Loucy (cell line): ENCODE data around the gene HPCA.

Experiments used
- H2AFZ ChIP-seq: fragments of 200-600 bp; sonication (generic); 2 replicates; pipeline ENCODE4 v1.6.0; 2016; ENCODE audit warnings: antibody characterized with exemption, mild to moderate bottlenecking, low read length, moderate library complexity
- H3F3A ChIP-seq: fragments of 200-600 bp; 2 replicates; pipeline ENCODE4 v1.6.0; 2016; ENCODE audit warnings: antibody characterized with exemption, low read depth, mild to moderate bottlenecking
- H3K27me3 ChIP-seq: fragments of 200-600 bp; sonication (generic); 2 replicates; pipeline ENCODE4 v1.6.1; 2014; ENCODE audit warnings: low read length, mild to moderate bottlenecking; ENCODE audit not compliant: insufficient read depth, poor library complexity, severe bottlenecking
- H3K36me3 ChIP-seq: fragments of 200-600 bp; sonication (generic); 2 replicates; pipeline ENCODE4 v1.6.1; 2016; ENCODE audit warnings: low read length; ENCODE audit not compliant: insufficient read depth
- H3K4me1 ChIP-seq: fragments of 200-600 bp; sonication (generic); 2 replicates; pipeline ENCODE4 v1.5.1; 2014; ENCODE audit warnings: low read length, mild to moderate bottlenecking; ENCODE audit not compliant: insufficient read depth, poor library complexity, severe bottlenecking
- H3K4me2 ChIP-seq: fragments of 200-600 bp; sonication (generic); 2 replicates; pipeline ENCODE4 v1.6.0; 2014; ENCODE audit warnings: antibody characterized with exemption, low read length, low read depth, mild to moderate bottlenecking; ENCODE audit not compliant: poor library complexity, severe bottlenecking
- H3K4me3 ChIP-seq: fragments of 200-600 bp; sonication (generic); 2 replicates; pipeline ENCODE4 v1.5.1; 2014; ENCODE audit warnings: low read length, mild to moderate bottlenecking, mixed read lengths; ENCODE audit not compliant: poor library complexity, severe bottlenecking
- H3K79me2 ChIP-seq: fragments of 200-600 bp; sonication (generic); 2 replicates; pipeline ENCODE4 v1.6.1; 2014; ENCODE audit warnings: low read length; ENCODE audit not compliant: insufficient read depth
- H3K9ac ChIP-seq: fragments of 200-600 bp; sonication (generic); 2 replicates; pipeline ENCODE4 v1.6.0; 2014; ENCODE audit warnings: mild to moderate bottlenecking, low read depth, low read length, moderate library complexity; ENCODE audit not compliant: poor library complexity, severe bottlenecking
- H3K9me2 ChIP-seq: fragments of 200-600 bp; sonication (generic); replicated peaks from 2 replicates; pipeline ENCODE4 v1.6.1; 2016; ENCODE audit warnings: low read depth, low read length, mixed read lengths
- H3K9me3 ChIP-seq: fragments of 200-600 bp; sonication (generic); 2 replicates; pipeline ENCODE4 v1.6.1; 2014; ENCODE audit warnings: mild to moderate bottlenecking, antibody characterized with exemption, low read length, low read depth; ENCODE audit not compliant: insufficient read depth
- H4K20me1 ChIP-seq: fragments of 200-600 bp; sonication (generic); 2 replicates; pipeline ENCODE4 v1.6.0; 2014; ENCODE audit warnings: antibody characterized with exemption, low read length, mild to moderate bottlenecking; ENCODE audit not compliant: insufficient read depth, poor library complexity, severe bottlenecking
- CTCF ChIP-seq: fragments of 200-600 bp; sonication (generic); conservative IDR thresholded peaks from 2 replicates; pipeline ENCODE4 v1.5.1; 2014; ENCODE audit warnings: mild to moderate bottlenecking, antibody characterized with exemption, low read length
- EZH2phosphoT487 ChIP-seq: fragments of 200-600 bp; IDR thresholded peaks from 2 replicates; pipeline ENCODE4 v1.6.1; 2018; ENCODE audit warnings: antibody characterized with exemption, mild to moderate bottlenecking, moderate library complexity, borderline replicate concordance

Gene HPCA

GRCh38 chr1:32898958-32899357 lies 12.7 kb downstream of the HPCA start:
- H3F3A ChIP-seq: no peaks in the 10 kb centered on the region
- no peaks in the 10 kb centered on the region for H3K4me1 ChIP-seq
- H3K9ac ChIP-seq: no peak overlapping the region
- no peaks in the 10 kb centered on the region for H3K9me2 ChIP-seq
- H3K36me3 ChIP-seq: no peaks in the 10 kb centered on the region
- no peak overlapping the region for H2AFZ ChIP-seq
- TF ChIP-seq EZH2phosphoT487 (no peak), CTCF (no peak)
- H3K27me3 ChIP-seq: peaks cover 29% of the 10 kb centered on the region
- no peaks in the 10 kb centered on the region for H3K79me2 ChIP-seq
- H3K9me3 ChIP-seq: no peaks in the 10 kb centered on the region
- H3K4me2 ChIP-seq: no peak overlapping the region
- H4K20me1 ChIP-seq: no peaks in the 10 kb centered on the region
- H3K4me3 ChIP-seq: no peak overlapping the region

- no peaks in the 10 kb centered on the region for H4K20me1 ChIP-seq
- H3K27me3 ChIP-seq: peaks cover 29% of the 10 kb centered on the region
- H3F3A ChIP-seq: no peaks in the 10 kb centered on the region
- H3K4me2 ChIP-seq: no peak overlapping the region
- no peaks in the 10 kb centered on the region for H3K4me1 ChIP-seq
- no peak overlapping the region for H3K4me3 ChIP-seq
- no peaks in the 10 kb centered on the region for H3K79me2 ChIP-seq
- TF ChIP-seq EZH2phosphoT487 (no peak), CTCF (no peak)
- H3K9me2 ChIP-seq: no peaks in the 10 kb centered on the region
- H3K9me3 ChIP-seq: no peaks in the 10 kb centered on the region
- H3K36me3 ChIP-seq: no peaks in the 10 kb centered on the region
- no peak overlapping the region for H2AFZ ChIP-seq
- H3K9ac ChIP-seq: no peak overlapping the region
Observed at GRCh38 chr1:32899586-32900296, 13.4 kb downstream of the HPCA start.

- H3K79me2 ChIP-seq: no peaks in the 10 kb centered on the region
- no peak for TF ChIP-seq EZH2phosphoT487
- TF ChIP-seq CTCF: no peak
Observed at GRCh38 chr1:32900371-32900955, 14.2 kb downstream of the HPCA start.

More at GRCh38 chr1:32900371-32900955, 14.2 kb downstream of the HPCA start:
- no peak overlapping the region for H3K4me3 ChIP-seq
- H3K9me3 ChIP-seq: no peaks in the 10 kb centered on the region
- H2AFZ ChIP-seq: no peak overlapping the region
- no peak overlapping the region for H3K4me2 ChIP-seq
- no peaks in the 10 kb centered on the region for H3K4me1 ChIP-seq
- H3K36me3 ChIP-seq: no peaks in the 10 kb centered on the region
- H3K27me3 ChIP-seq: peaks cover 29% of the 10 kb centered on the region
- no peaks in the 10 kb centered on the region for H4K20me1 ChIP-seq
- no peak overlapping the region for H3K9ac ChIP-seq
- no peaks in the 10 kb centered on the region for H3F3A ChIP-seq
- no peaks in the 10 kb centered on the region for H3K9me2 ChIP-seq
